ENCODE data around the gene BOLL. TPM values are rescaled to one million over a fixed set of nuclear protein-coding genes. Genes with fewer than 3 reads are reported as not detected.
"Not testable (repeated sequence)": the region's sequence is repeated elsewhere in the genome, so short reads cannot be mapped to it uniquely, and the experiment has no call there.

BOLL gene
- total RNA-seq, 4 donors from 2014 or later: not detected

GRCh38 chr2:197727011-197727410 lies 58.1 kb downstream of the BOLL start:
- Histone ChIP-seq H3K36me3 (no peaks in the 10 kb centered on the region), H3K4me3 (no peak overlapping the region), H3K4me1 (no peaks in the 10 kb centered on the region), H3K9me3 (no peaks in the 10 kb centered on the region), H3K27ac (replicated peaks in 1 of 4) (no peak overlapping the region), H3K27me3 (no peaks in the 10 kb centered on the region)
- intact Hi-C loops (cut with DNase I): no loop called here
- DNase-seq (ENCODE audit: extremely low spot score): no peak
- TF ChIP-seq POLR2A (IDR thresholded peaks at IDR 0.05; ENCODE audit: low read depth) (no peak), POLR2AphosphoS5 (IDR thresholded peaks at IDR 0.05) (no peak), EP300 (IDR thresholded peaks at IDR 0.05) (no peak), CTCF (IDR thresholded peaks at IDR 0.05) (no peak)

- Histone ChIP-seq H3K27ac (replicated peaks in 1 of 4) (no peak overlapping the region), H3K36me3 (peaks cover 0 to 6% (median 0%) of the 10 kb centered on the region in 4 donors), H3K9me3 (no peaks in the 10 kb centered on the region), H3K4me1 (no peaks in the 10 kb centered on the region), H3K27me3 (no peaks in the 10 kb centered on the region), H3K4me3 (no peak overlapping the region)
- no peak for DNase-seq (ENCODE audit: extremely low spot score)
- TF ChIP-seq CTCF (IDR thresholded peaks at IDR 0.05) (no peak), POLR2AphosphoS5 (IDR thresholded peaks at IDR 0.05) (no peak), POLR2A (IDR thresholded peaks at IDR 0.05; ENCODE audit: low read depth) (no peak), EP300 (IDR thresholded peaks at IDR 0.05) (no peak)
- WGBS: 92% methylated on average over 2 of the region's 2 CpGs
- intact Hi-C loops (cut with DNase I): no loop called here
These were observed 67.3 kb downstream of the BOLL start for GRCh38 chr2:197717863-197718262.

- no peaks in the 10 kb centered on the region for H3K27me3 ChIP-seq
- TF ChIP-seq EP300 (IDR thresholded peaks at IDR 0.05) (no peak), CTCF (IDR thresholded peaks at IDR 0.05) (no peak), POLR2A (IDR thresholded peaks at IDR 0.05; ENCODE audit: low read depth) (no peak), POLR2AphosphoS5 (IDR thresholded peaks at IDR 0.05) (no peak)
- peaks cover 0 to 13% (median 2%) of the 10 kb centered on the region in 4 donors for H3K36me3 ChIP-seq
- WGBS: 90% methylated on average over 3 of the region's 3 CpGs
- no peak overlapping the region for H3K27ac ChIP-seq (replicated peaks in 1 of 4)
- no peak overlapping the region for H3K4me3 ChIP-seq
- intact Hi-C loops (cut with DNase I): no loop called here
- no peaks in the 10 kb centered on the region for H3K9me3 ChIP-seq
- no peak for DNase-seq (ENCODE audit: extremely low spot score)
- H3K4me1 ChIP-seq: peaks cover 4 to 23% (median 10%) of the 10 kb centered on the region in 4 donors
These were observed 71.8 kb downstream of the BOLL start for GRCh38 chr2:197713271-197713670.

- intact Hi-C loops (cut with DNase I): no loop called here
- TF ChIP-seq EP300 (IDR thresholded peaks at IDR 0.05): no peak
- no peak for TF ChIP-seq CTCF (IDR thresholded peaks at IDR 0.05)
- TF ChIP-seq POLR2A (IDR thresholded peaks at IDR 0.05; ENCODE audit: low read depth): no peak
- TF ChIP-seq POLR2AphosphoS5 (IDR thresholded peaks at IDR 0.05): no peak
These were observed 73.5 kb downstream of the BOLL start for GRCh38 chr2:197711578-197711977.

GRCh38 chr2:197710424-197711042 lies 74.6 kb downstream of the BOLL start:
- DNase-seq (ENCODE audit: extremely low spot score): no peak
- Histone ChIP-seq H3K4me3 (no peak overlapping the region), H3K9me3 (no peaks in the 10 kb centered on the region), H3K4me1 (peaks cover 25 to 50% (median 35%) of the 10 kb centered on the region in 4 donors), H3K27me3 (no peaks in the 10 kb centered on the region), H3K36me3 (peaks cover 0 to 13% (median 2%) of the 10 kb centered on the region in 4 donors), H3K27ac (replicated peaks in 1 of 4) (no peak overlapping the region)
- intact Hi-C loops (cut with DNase I): no loop called here
- TF ChIP-seq POLR2AphosphoS5 (IDR thresholded peaks at IDR 0.05) (no peak), EP300 (IDR thresholded peaks at IDR 0.05) (no peak), POLR2A (IDR thresholded peaks at IDR 0.05; ENCODE audit: low read depth) (no peak), CTCF (IDR thresholded peaks at IDR 0.05) (no peak)

More at GRCh38 chr2:197711578-197711977, 73.5 kb downstream of the BOLL start:
- Histone ChIP-seq H3K4me1 (peaks cover 21 to 40% (median 27%) of the 10 kb centered on the region in 4 donors), H3K9me3 (no peaks in the 10 kb centered on the region), H3K27me3 (no peaks in the 10 kb centered on the region), H3K27ac (replicated peaks in 1 of 4) (no peak overlapping the region), H3K36me3 (peaks cover 0 to 13% (median 2%) of the 10 kb centered on the region in 4 donors), H3K4me3 (no peak overlapping the region)
- no peak for DNase-seq (ENCODE audit: extremely low spot score)

- H3K36me3 ChIP-seq; DNase-seq (ENCODE audit: extremely low spot score); H3K27ac ChIP-seq (replicated peaks in 1 of 4); H3K9me3 ChIP-seq; H3K27me3 ChIP-seq; H3K4me3 ChIP-seq: not testable (repeated sequence)
- intact Hi-C loops (cut with DNase I): loop anchor here (5.0 to 10.0 kb wide), 2 partner anchors 197 to 254 kb away; partner anchors contain the start of gene COQ10B
- H3K4me1 ChIP-seq: peaks cover 25 to 57% (median 40%) of the 10 kb centered on the region in 4 donors
- WGBS: 92% methylated on average over 7 of the region's 7 CpGs
These were observed 76.0 kb downstream of the BOLL start for GRCh38 chr2:197709140-197709539.
